ENCODE results near the gene ASIC5. TPM values are rescaled to one million over a fixed set of nuclear protein-coding genes. Genes with fewer than 3 reads are reported as not detected.

The ASIC5 gene, protein sequence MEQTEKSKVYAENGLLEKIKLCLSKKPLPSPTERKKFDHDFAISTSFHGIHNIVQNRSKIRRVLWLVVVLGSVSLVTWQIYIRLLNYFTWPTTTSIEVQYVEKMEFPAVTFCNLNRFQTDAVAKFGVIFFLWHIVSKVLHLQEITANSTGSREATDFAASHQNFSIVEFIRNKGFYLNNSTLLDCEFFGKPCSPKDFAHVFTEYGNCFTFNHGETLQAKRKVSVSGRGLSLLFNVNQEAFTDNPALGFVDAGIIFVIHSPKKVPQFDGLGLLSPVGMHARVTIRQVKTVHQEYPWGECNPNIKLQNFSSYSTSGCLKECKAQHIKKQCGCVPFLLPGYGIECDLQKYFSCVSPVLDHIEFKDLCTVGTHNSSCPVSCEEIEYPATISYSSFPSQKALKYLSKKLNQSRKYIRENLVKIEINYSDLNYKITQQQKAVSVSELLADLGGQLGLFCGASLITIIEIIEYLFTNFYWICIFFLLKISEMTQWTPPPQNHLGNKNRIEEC
- not detected for total RNA-seq
- not detected for total RNA-seq (2013)
- total RNA-seq = 0 to 0.07 (median 0) reads per million in 29 experiments

DNA sequence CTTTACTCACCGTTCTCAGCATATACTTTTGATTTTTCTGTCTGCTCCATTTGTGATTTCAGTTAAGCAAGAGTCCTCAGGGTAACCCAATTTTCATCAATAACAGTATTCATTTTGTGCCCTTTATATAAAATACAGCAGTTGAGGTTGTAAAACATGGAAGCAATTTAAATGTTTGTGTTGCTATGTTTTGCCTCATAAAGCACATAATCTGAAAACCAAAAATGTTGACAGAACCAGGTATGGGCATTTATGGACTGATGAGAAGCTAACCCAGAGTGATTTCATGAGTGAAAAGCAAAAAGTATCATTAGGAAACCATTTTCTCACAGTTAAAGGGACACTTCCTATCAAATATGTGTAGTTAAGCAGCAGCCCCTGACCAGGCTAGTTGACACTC is at the start of gene ASIC5:
ASIC5 (minus strand) TSS at position 101 of the 400 bp plus-strand sequence; CDS start at position 50, 51 bp downstream.
- DNase-seq (no peak), ATAC-seq (replicated peaks in 1 of 4) (no peak)
- Histone ChIP-seq H3K36me3 (ENCODE audit: control insufficient read depth in 2 of 2, extremely low read depth in 1 of 2, insufficient read depth in 1 of 2, low read length in 1 of 2) (no peaks in the 10 kb centered on the region), H3K4me3 (ENCODE audit: control insufficient read depth in 1 of 2, extremely low read depth in 1 of 2, low read length in 1 of 2) (no peak within 1 kb of the TSS), H3K4me1 (ENCODE audit: control insufficient read depth in 1 of 2, extremely low read depth in 1 of 2, insufficient read depth in 2 of 2, low read length in 2 of 2) (no peaks in the 10 kb centered on the region), H3K27ac (ENCODE audit: low read length) (no peak within 1 kb of the TSS), H3K9me3 (no peaks in the 10 kb centered on the region), H3K27me3 (replicated peaks in 1 of 2; ENCODE audit: control insufficient read depth in 2 of 2, extremely low read depth in 1 of 2, insufficient read depth in 2 of 2, low read length in 1 of 2) (no peaks in the 10 kb centered on the region)
- Mint-ChIP-seq H3K27ac (no peak within 1 kb of the TSS), H3K36me3 (no peaks in the 10 kb centered on the region), H3K27me3 (peaks cover 0 to 12% of the 10 kb centered on the region in 2 donors), H3K9me3 (peaks cover 5 to 11% (median 7%) of the 10 kb centered on the region in 3 donors), H3K4me3 (no peak within 1 kb of the TSS), H3K4me1 (no peaks in the 10 kb centered on the region)
- no CpG with 5 or more reads among the region's 1 CpG for WGBS (ENCODE audit: insufficient coverage)
- POLR2A ChIA-PET = interaction anchor here in 1 of 2 donors (0.7 kb wide), 1 partner anchor 716 kb away, joined by 3 read pairs; no protein-coding TSS in a partner anchor
- CTCF ChIA-PET = no interaction called here

DNA sequence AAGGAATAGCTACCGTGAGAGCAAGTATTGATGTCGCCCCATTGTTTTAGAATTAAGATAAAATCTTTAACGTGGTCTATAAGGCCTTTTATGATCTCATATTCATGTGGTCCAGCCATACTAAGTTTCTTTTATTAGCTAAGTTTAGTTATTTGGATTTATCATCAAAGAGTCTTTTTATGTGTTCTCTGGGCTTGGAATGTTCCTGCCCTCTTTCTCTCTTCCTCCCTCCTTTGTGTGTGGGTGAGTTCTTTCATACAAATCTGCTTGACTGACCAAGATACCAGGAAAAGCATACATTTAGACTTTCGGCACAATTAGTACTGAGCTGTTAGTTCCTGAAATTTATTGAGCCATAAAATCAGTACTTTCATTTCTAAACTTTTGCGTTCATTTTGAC is 48.7 kb upstream of the ASIC5 start:
- Mint-ChIP-seq H3K4me1 (no peaks in the 10 kb centered on the region), H3K27me3 (peaks cover 4 to 21% of the 10 kb centered on the region in 2 donors), H3K9me3 (no peaks in the 10 kb centered on the region), H3K36me3 (no peaks in the 10 kb centered on the region), H3K27ac (no peak overlapping the region), H3K4me3 (no peak overlapping the region)
- H3K4me1 ChIP-seq (ENCODE audit: control insufficient read depth in 1 of 2, extremely low read depth in 1 of 2, insufficient read depth in 2 of 2, low read length in 2 of 2) = no peaks in the 10 kb centered on the region
- DNase-seq (no peak), ATAC-seq (replicated peaks in 1 of 4) (no peak)
- WGBS (ENCODE audit: insufficient coverage) = no CpG with 5 or more reads among the region's 5 CpGs
- H3K27me3 ChIP-seq (replicated peaks in 1 of 2; ENCODE audit: control insufficient read depth in 2 of 2, extremely low read depth in 1 of 2, insufficient read depth in 2 of 2, low read length in 1 of 2) = no peaks in the 10 kb centered on the region
- POLR2A ChIA-PET = interaction anchor here in 1 of 2 donors (0.6 kb wide), 1 partner anchor 1720 kb away, joined by 3 read pairs; no protein-coding TSS in a partner anchor
- no peak overlapping the region for H3K27ac ChIP-seq (ENCODE audit: low read length)
- no peaks in the 10 kb centered on the region for H3K9me3 ChIP-seq
- H3K4me3 ChIP-seq (ENCODE audit: control insufficient read depth in 1 of 2, extremely low read depth in 1 of 2, low read length in 1 of 2) = no peak overlapping the region
- no peaks in the 10 kb centered on the region for H3K36me3 ChIP-seq (ENCODE audit: control insufficient read depth in 2 of 2, extremely low read depth in 1 of 2, insufficient read depth in 1 of 2, low read length in 1 of 2)
- CTCF ChIA-PET = no interaction called here

DNA sequence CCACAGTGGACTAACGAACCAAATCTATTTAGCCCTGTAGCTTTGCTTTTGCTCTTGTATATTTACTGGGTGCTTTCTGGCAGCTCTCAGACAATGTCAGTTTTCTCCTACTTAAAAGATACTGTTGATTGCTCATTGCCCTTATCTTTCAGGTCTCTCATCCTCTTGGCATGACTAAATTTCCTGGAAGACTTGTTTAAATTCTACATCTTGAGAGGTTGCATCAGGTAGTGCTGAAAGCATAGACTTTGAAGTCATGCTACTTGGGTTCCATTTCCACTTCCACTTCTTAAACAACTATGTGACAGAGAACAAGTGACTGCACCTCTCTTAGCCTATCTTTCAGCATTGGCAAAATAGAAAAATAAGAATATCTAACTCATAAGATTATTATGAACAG is 45.8 kb upstream of the ASIC5 start:
- no peak overlapping the region for H3K27ac Mint-ChIP-seq

DNA sequence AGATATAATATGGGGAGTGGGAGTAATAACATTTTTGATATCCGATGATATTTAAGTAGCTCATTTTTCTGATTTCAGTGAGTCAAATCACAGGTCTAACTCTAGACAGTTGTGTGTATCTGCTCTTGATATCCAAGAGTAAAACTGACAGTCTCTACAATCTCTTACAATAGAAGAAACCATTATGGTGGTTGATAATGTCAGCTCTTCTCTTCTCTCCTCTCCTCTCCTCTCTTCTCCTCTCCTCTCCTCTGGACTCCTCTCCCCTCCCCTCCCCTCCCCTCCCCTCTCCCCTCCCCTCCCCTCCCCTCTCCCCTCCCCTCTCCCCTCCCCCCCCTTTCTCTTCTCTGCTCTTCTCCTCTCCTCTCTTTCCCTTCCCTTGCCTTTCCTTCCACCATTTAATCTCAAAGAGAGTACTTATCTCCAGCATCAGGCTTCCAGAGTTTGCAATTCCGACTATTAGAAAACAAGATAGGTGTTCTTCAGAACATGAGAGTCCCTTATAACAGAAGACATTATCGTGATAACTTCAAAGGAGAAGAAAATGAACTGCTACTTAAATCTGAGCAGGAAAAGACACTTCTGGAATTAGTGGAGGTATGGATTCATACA is 43.6 kb upstream of the ASIC5 start:
- ChIA-PET POLR2A (no interaction called here), CTCF (interaction anchor here in 1 of 2 donors (0.8 kb wide), 1 partner anchor 575 kb away, joined by 5 read pairs; no protein-coding TSS in a partner anchor)
- DNase-seq = no peak
- no peaks in the 10 kb centered on the region for H3K9me3 ChIP-seq
- H3K36me3 ChIP-seq (ENCODE audit: control insufficient read depth in 2 of 2, extremely low read depth in 1 of 2, insufficient read depth in 1 of 2, low read length in 1 of 2) = no peaks in the 10 kb centered on the region
- H3K27ac ChIP-seq (ENCODE audit: low read length) = no peak overlapping the region
- no peak overlapping the region for H3K27ac Mint-ChIP-seq
- no peak for ATAC-seq (replicated peaks in 1 of 4)
- no peaks in the 10 kb centered on the region for H3K36me3 Mint-ChIP-seq
- no peaks in the 10 kb centered on the region for H3K9me3 Mint-ChIP-seq
- H3K27me3 Mint-ChIP-seq = peaks cover 9 to 25% of the 10 kb centered on the region in 2 donors
- no peaks in the 10 kb centered on the region for H3K4me1 Mint-ChIP-seq
- no peak overlapping the region for H3K4me3 Mint-ChIP-seq
- H3K27me3 ChIP-seq (replicated peaks in 1 of 2; ENCODE audit: control insufficient read depth in 2 of 2, extremely low read depth in 1 of 2, insufficient read depth in 2 of 2, low read length in 1 of 2) = peaks cover 0 to 3% of the 10 kb centered on the region in 2 experiments
- no CpG with 5 or more reads among the region's 3 CpGs for WGBS (ENCODE audit: insufficient coverage)
- no peak overlapping the region for H3K4me3 ChIP-seq (ENCODE audit: control insufficient read depth in 1 of 2, extremely low read depth in 1 of 2, low read length in 1 of 2)
- no peaks in the 10 kb centered on the region for H3K4me1 ChIP-seq (ENCODE audit: control insufficient read depth in 1 of 2, extremely low read depth in 1 of 2, insufficient read depth in 2 of 2, low read length in 2 of 2)

More for the DNA sequence above, 45.8 kb upstream of the ASIC5 start:
- H3K4me1 Mint-ChIP-seq = no peaks in the 10 kb centered on the region
- ATAC-seq (replicated peaks in 1 of 4) = no peak
- no peaks in the 10 kb centered on the region for H3K9me3 Mint-ChIP-seq
- no peaks in the 10 kb centered on the region for H3K9me3 ChIP-seq
- ChIA-PET CTCF (no interaction called here), POLR2A (no interaction called here)
- H3K27ac ChIP-seq (ENCODE audit: low read length) = no peak overlapping the region
- no CpG with 5 or more reads among the region's 1 CpG for WGBS (ENCODE audit: insufficient coverage)
- no peaks in the 10 kb centered on the region for H3K36me3 Mint-ChIP-seq
- no peak overlapping the region for H3K4me3 Mint-ChIP-seq
- no peak overlapping the region for H3K4me3 ChIP-seq (ENCODE audit: control insufficient read depth in 1 of 2, extremely low read depth in 1 of 2, low read length in 1 of 2)
- peaks cover 9 to 29% of the 10 kb centered on the region in 2 donors for H3K27me3 Mint-ChIP-seq
- peaks cover 0 to 3% of the 10 kb centered on the region in 2 experiments for H3K27me3 ChIP-seq (replicated peaks in 1 of 2; ENCODE audit: control insufficient read depth in 2 of 2, extremely low read depth in 1 of 2, insufficient read depth in 2 of 2, low read length in 1 of 2)
- H3K4me1 ChIP-seq (ENCODE audit: control insufficient read depth in 1 of 2, extremely low read depth in 1 of 2, insufficient read depth in 2 of 2, low read length in 2 of 2) = no peaks in the 10 kb centered on the region
- DNase-seq = no peak
- no peaks in the 10 kb centered on the region for H3K36me3 ChIP-seq (ENCODE audit: control insufficient read depth in 2 of 2, extremely low read depth in 1 of 2, insufficient read depth in 1 of 2, low read length in 1 of 2)

DNA sequence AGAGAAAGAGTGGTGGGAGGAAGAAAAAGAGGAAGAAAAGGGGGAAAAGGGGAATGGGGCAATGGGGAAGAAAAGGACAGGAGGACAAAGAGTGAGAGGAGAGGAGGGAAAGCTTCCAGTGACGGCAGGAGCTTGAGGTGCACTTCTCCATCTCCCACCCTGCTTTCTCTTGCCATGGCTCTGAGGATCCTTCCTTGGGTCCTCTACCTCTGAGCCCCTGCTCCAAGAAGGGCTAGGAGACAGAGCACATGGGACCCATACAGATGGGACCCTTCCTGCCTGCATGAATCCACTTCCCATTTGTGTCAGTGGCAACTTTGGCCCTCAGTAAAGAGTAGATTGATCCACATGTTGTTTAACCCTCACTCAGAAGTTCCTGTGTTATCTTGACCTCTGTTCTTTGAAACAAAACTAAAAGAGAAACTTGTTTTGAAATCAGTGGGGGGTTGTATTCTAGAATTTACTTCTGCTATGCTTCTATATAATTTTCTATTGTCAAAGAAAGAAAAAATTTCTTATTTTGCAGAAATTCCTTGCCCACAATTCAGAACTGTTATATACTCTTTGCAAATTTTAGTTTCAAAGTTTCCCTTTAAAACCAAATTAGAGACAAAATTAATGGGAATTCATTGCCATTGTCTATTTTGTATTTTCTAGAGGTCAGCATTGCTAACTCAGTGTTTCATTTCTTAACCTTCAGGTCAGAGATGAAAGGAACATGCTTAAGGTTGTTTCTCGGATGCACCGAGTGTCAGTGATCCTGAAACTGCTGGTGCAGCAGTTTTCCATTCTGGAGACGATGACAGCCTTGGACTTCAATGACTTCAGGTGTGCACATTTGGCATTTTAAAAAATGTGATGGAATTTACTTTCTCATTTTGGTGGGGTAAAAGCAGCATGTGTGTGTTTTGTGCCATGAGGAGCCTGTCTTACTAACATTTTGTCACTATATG is 42.4 kb upstream of the ASIC5 start:
- WGBS (ENCODE audit: insufficient coverage) = 60% methylated on average over 1 of the region's 4 CpGs
- no peaks in the 10 kb centered on the region for H3K4me1 Mint-ChIP-seq
- no peak overlapping the region for H3K4me3 Mint-ChIP-seq
- H3K27me3 ChIP-seq (replicated peaks in 1 of 2; ENCODE audit: control insufficient read depth in 2 of 2, extremely low read depth in 1 of 2, insufficient read depth in 2 of 2, low read length in 1 of 2) = peaks cover 1 to 3% of the 10 kb centered on the region in 2 experiments
- no peaks in the 10 kb centered on the region for H3K9me3 ChIP-seq
- H3K9me3 Mint-ChIP-seq = no peaks in the 10 kb centered on the region
- H3K36me3 Mint-ChIP-seq = no peaks in the 10 kb centered on the region
- H3K27me3 Mint-ChIP-seq = peaks cover 9 to 25% of the 10 kb centered on the region in 2 donors
- H3K4me1 ChIP-seq (ENCODE audit: control insufficient read depth in 1 of 2, extremely low read depth in 1 of 2, insufficient read depth in 2 of 2, low read length in 2 of 2) = no peaks in the 10 kb centered on the region
- no peaks in the 10 kb centered on the region for H3K36me3 ChIP-seq (ENCODE audit: control insufficient read depth in 2 of 2, extremely low read depth in 1 of 2, insufficient read depth in 1 of 2, low read length in 1 of 2)
- ChIA-PET POLR2A (no interaction called here), CTCF (no interaction called here)
- no peak overlapping the region for H3K4me3 ChIP-seq (ENCODE audit: control insufficient read depth in 1 of 2, extremely low read depth in 1 of 2, low read length in 1 of 2)
- no peak overlapping the region for H3K27ac ChIP-seq (ENCODE audit: low read length)
- no peak overlapping the region for H3K27ac Mint-ChIP-seq
- ATAC-seq (replicated peaks in 1 of 4) = no peak
- DNase-seq = no peak

DNA sequence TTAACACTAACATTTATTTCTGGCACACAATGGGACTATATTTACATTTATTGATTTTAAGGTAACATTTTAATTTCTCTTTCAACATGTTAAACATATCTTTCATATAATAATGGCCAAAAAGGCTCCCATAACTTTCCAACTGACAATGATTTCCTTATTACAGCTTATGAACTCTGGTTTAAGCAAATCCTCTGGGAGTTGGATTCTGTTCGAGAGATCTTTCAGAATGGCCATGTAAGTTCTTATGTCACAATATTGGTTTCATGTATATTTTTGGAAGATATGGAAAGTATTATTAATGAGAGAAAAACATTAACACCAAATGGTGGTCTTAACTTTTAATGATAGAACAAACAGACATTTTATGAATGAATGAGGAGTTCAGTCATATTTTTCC is 41.5 kb upstream of the ASIC5 start:
- no peak overlapping the region for H3K4me3 ChIP-seq (ENCODE audit: control insufficient read depth in 1 of 2, extremely low read depth in 1 of 2, low read length in 1 of 2)
- H3K36me3 Mint-ChIP-seq = no peaks in the 10 kb centered on the region
- H3K27ac ChIP-seq (ENCODE audit: low read length) = no peak overlapping the region
- no peak overlapping the region for H3K27ac Mint-ChIP-seq
- peaks cover 2 to 3% of the 10 kb centered on the region in 2 experiments for H3K27me3 ChIP-seq (replicated peaks in 1 of 2; ENCODE audit: control insufficient read depth in 2 of 2, extremely low read depth in 1 of 2, insufficient read depth in 2 of 2, low read length in 1 of 2)
- ATAC-seq (replicated peaks in 1 of 4) (no peak), DNase-seq (no peak)
- H3K9me3 Mint-ChIP-seq = no peaks in the 10 kb centered on the region
- no peaks in the 10 kb centered on the region for H3K4me1 Mint-ChIP-seq
- peaks cover 9 to 24% of the 10 kb centered on the region in 2 donors for H3K27me3 Mint-ChIP-seq
- H3K4me3 Mint-ChIP-seq = no peak overlapping the region
- H3K36me3 ChIP-seq (ENCODE audit: control insufficient read depth in 2 of 2, extremely low read depth in 1 of 2, insufficient read depth in 1 of 2, low read length in 1 of 2) = no peaks in the 10 kb centered on the region
- no peaks in the 10 kb centered on the region for H3K4me1 ChIP-seq (ENCODE audit: control insufficient read depth in 1 of 2, extremely low read depth in 1 of 2, insufficient read depth in 2 of 2, low read length in 2 of 2)
- ChIA-PET POLR2A (no interaction called here), CTCF (no interaction called here)
- no CpG with 5 or more reads among the region's 1 CpG for WGBS (ENCODE audit: insufficient coverage)
- no peaks in the 10 kb centered on the region for H3K9me3 ChIP-seq
